GM23248 (cell line): ENCODE results near the gene ZIC4.

ENCODE experiments used
- EZH2 ChIP-seq: fragments of 200-600 bp; sonication (generic); IDR thresholded peaks from 2 replicates; pipeline ENCODE4 v1.6.1; 2018; ENCODE audit warnings: antibody characterized with exemption, mild to moderate bottlenecking; ENCODE audit not compliant: insufficient read depth, poor library complexity, severe bottlenecking
- EZH2phosphoT487 ChIP-seq: fragments of 200-600 bp; sonication (generic); IDR thresholded peaks from 2 replicates; pipeline ENCODE4 v1.6.1; 2018; ENCODE audit warnings: antibody characterized with exemption, moderate library complexity, mild to moderate bottlenecking, low read depth; ENCODE audit not compliant: insufficient read depth

DNA sequence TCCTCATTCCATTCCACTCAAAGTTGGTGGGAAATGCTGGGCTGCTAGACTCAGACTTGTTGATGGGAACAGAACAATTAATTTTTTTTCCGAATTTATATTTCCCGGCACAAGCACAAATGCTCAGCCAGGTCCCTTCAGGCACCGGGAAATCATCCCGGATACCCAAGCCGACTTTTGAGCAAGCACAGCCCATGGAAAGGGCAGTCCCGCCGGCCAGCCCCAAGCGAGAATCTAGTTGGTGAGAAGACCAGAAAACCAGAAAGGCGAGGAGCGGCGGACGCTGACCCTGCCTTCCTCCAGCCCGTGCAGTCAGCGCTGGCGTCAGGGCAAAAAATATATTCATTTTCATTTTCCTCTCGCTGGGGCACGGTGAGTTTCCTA lies 763 bp upstream of the ZIC4 start:
- TF ChIP-seq EZH2: no peak
- no peak for TF ChIP-seq EZH2phosphoT487
